ENCODE data around the gene ADAM17. TPM values are rescaled to one million over a fixed set of nuclear protein-coding genes. Genes with fewer than 3 reads are reported as not detected.

ADAM17 gene
- total and polyA plus RNA-seq, 2 of the 8 experiments (the other 6 are each of a cell fraction or from before 2014, with no cell fraction given), result 6.5 to 23.5 TPM

GRCh38 chr2:9595746-9596145 is 40.1 kb upstream of the ADAM17 start:
- POLR2A ChIA-PET (ENCODE audit: partially characterized antibody), result interaction anchor here (0.6 to 1.0 kb wide), 3 partner anchors 33 to 173 kb away, joined by 3 read pairs; partner anchors contain the start of gene YWHAQ
- Histone ChIP-seq H3K4ac (replicated peaks; ENCODE audit: insufficient read length, low read depth, low read length) (no peak overlapping the region), H3K23me2 (ENCODE audit: low read depth, low read length) (no peaks in the 10 kb centered on the region), H3K14ac (ENCODE audit: insufficient read length) (no peak overlapping the region), H3K23ac (ENCODE audit: insufficient read length) (no peak overlapping the region), H3K4me1 (replicated peaks in 1 of 4; ENCODE audit: control insufficient read depth in 3 of 4, insufficient read depth in 4 of 4, low read length in 3 of 4) (peaks cover 0 to 3% (median 0%) of the 10 kb centered on the region in 4 experiments; a peak in 1 of 7 replicates), H3K56ac (replicated peaks; ENCODE audit: insufficient read length, low read depth, low read length) (no peak overlapping the region), H3K36me3 (ENCODE audit: control insufficient read depth in 2 of 4, insufficient read depth in 4 of 4, low read length in 3 of 4) (peaks cover 0 to 36% (median 16%) of the 10 kb centered on the region in 4 experiments; a peak in 5 of 8 replicates), H3K4me3 (ENCODE audit: extremely low read depth in 1 of 4, insufficient read depth in 2 of 4, low read depth in 3 of 4, low read length in 4 of 4) (no peak overlapping the region), H4K20me1 (replicated peaks in 1 of 2; ENCODE audit: control insufficient read depth in 1 of 2, insufficient read depth in 2 of 2, low read length in 2 of 2) (peaks cover 0 to 6% of the 10 kb centered on the region in 2 experiments), H2AFZ (ENCODE audit: low read length) (no peak overlapping the region), H4K5ac (ENCODE audit: insufficient read length, low read depth, low read length) (no peak overlapping the region), H4K8ac (ENCODE audit: extremely low read depth, insufficient read depth, low read length) (no peak overlapping the region), H3K27ac (ENCODE audit: low read depth, low read length) (no peak overlapping the region), H3K4me2 (ENCODE audit: insufficient read depth in 1 of 2, low read depth in 2 of 2, low read length in 2 of 2) (no peak overlapping the region), H2AK5ac (ENCODE audit: low read depth, low read length) (no peak overlapping the region), H4K91ac (replicated peaks; ENCODE audit: insufficient read length, low read length) (no peak overlapping the region), H3K9me3 (ENCODE audit: insufficient read depth in 2 of 2, low read depth in 1 of 2, low read length in 1 of 2) (peaks cover 7% of the 10 kb centered on the region in 2 experiments; a peak in 3 of 4 replicates), H3K18ac (ENCODE audit: extremely low read depth, low read length) (no peak overlapping the region), H2BK120ac (replicated peaks; ENCODE audit: low read depth, low read length) (no peak overlapping the region), H2BK5ac (ENCODE audit: low read depth, low read length) (no peak overlapping the region), H3K9ac (replicated peaks in 1 of 4; ENCODE audit: extremely low read depth in 1 of 4, low read depth in 3 of 4, low read length in 3 of 4) (no peak overlapping the region), H2BK20ac (ENCODE audit: low read length) (no peak overlapping the region), H3K79me2 (ENCODE audit: control insufficient read depth in 1 of 2, insufficient read depth in 2 of 2, low read length in 2 of 2) (peaks cover 15 to 91% of the 10 kb centered on the region in 2 experiments), H2BK12ac (ENCODE audit: low read depth, low read length) (no peak overlapping the region), H2BK15ac (ENCODE audit: low read length) (no peak overlapping the region), H3K79me1 (ENCODE audit: low read depth, low read length) (peaks cover 6% of the 10 kb centered on the region; the same call in 1 of the 2 replicates), H3K27me3 (replicated peaks in 1 of 4; ENCODE audit: control insufficient read depth in 3 of 4, extremely low read depth in 1 of 4, insufficient read depth in 3 of 4, low read length in 3 of 4) (no peaks in the 10 kb centered on the region)
- CTCF ChIA-PET (ENCODE audit: partially characterized antibody), result interaction anchor here (1.1 to 1.4 kb wide), 2 partner anchors 20 to 37 kb away, joined by 4 to 5 read pairs; no protein-coding TSS in a partner anchor
- no peak for DNase-seq (ENCODE audit: low read depth in 1 of 2, low spot score in 2 of 2)
- 96% methylated on average over 2 of the region's 2 CpGs; no CpG with 5 or more reads in 1 of the 2 experiments for WGBS, 2 experiments (ENCODE audit: extremely low coverage in 1 of 2, insufficient coverage in 1 of 2, insufficient read length in 1 of 2, insufficient replicate concordance in 2 of 2, low coverage in 1 of 2, low lambda C conversion rate in 2 of 2, missing lambda C conversion rate in 1 of 2)
- no peak for FAIRE-seq
- TF ChIP-seq CEBPB (IDR thresholded peaks at IDR 0.05; ENCODE audit: low read depth, low read length) (no peak), GTF2F1 (IDR thresholded peaks at IDR 0.05; ENCODE audit: borderline replicate concordance, low read depth, low read length) (no peak), KDM1A (IDR thresholded peaks at IDR 0.05; ENCODE audit: borderline replicate concordance, low read length) (no peak), POLR2AphosphoS5 (IDR thresholded peaks at IDR 0.05; ENCODE audit: low read depth, low read length) (no peak), SIN3A (conservative IDR thresholded peaks at IDR 0.05 in 1 of 2, IDR thresholded peaks at IDR 0.05 in 1 of 2; ENCODE audit: low read depth in 1 of 2, low read length in 2 of 2) (no peak), NRF1 (IDR thresholded peaks at IDR 0.05; ENCODE audit: low read depth, low read length) (no peak), CTCF (IDR thresholded peaks at IDR 0.05; ENCODE audit: control extremely low read depth in 1 of 3, insufficient read depth in 1 of 3, low read depth in 1 of 3, low read length in 3 of 3) (no peak), EP300 (IDR thresholded peaks at IDR 0.05; ENCODE audit: borderline replicate concordance in 1 of 2, low read depth in 2 of 2, low read length in 2 of 2) (no peak), TCF12 (IDR thresholded peaks at IDR 0.05; ENCODE audit: low read depth, low read length) (no peak), ATF3 (IDR thresholded peaks at IDR 0.05; ENCODE audit: insufficient read depth, low read depth, low read length) (no peak)

Data from H1 (cell line).